Mesendoderm (in vitro differentiated cells): Measurements from ENCODE around the gene CFAP221.

Experiments used
- DNase-seq: peaks from one replicate; pipeline ENCODE4 v3.0.0; 2013
- H2AK5ac ChIP-seq: 2 replicates; pipeline ENCODE4 v1.6.1; 2013; ENCODE audit warnings: low read length, inconsistent platforms
- H2BK120ac ChIP-seq: 2 replicates; pipeline ENCODE4 v1.6.1; 2013; ENCODE audit warnings: low read depth, mild to moderate bottlenecking, low read length, moderate library complexity, mixed read lengths
- H2BK15ac ChIP-seq: replicated peaks from 2 replicates; pipeline ENCODE4 v1.6.1; 2013; ENCODE audit warnings: low read depth, mild to moderate bottlenecking, moderate library complexity
- H2BK5ac ChIP-seq: 2 replicates; pipeline ENCODE4 v1.6.1; 2013; ENCODE audit warnings: low read length, inconsistent platforms
- H3K18ac ChIP-seq: 2 replicates; pipeline ENCODE4 v1.6.1; 2013; ENCODE audit warnings: mild to moderate bottlenecking, low read length, mixed read lengths
- H3K23ac ChIP-seq: one replicate; pipeline ENCODE4 v1.6.1; 2013; ENCODE audit warnings: low read length
- H3K27ac ChIP-seq: 2 replicates; pipeline ENCODE4 v1.5.1; 2013; ENCODE audit warnings: low read depth, mild to moderate bottlenecking, inconsistent platforms, low read length, moderate library complexity
- H3K27me3 ChIP-seq: 2 replicates; pipeline ENCODE4 v1.6.1; 2013; ENCODE audit warnings: low read length, control low read depth, mild to moderate bottlenecking, inconsistent platforms; ENCODE audit not compliant: insufficient read depth, poor library complexity
- H3K36me3 ChIP-seq: 2 replicates; pipeline ENCODE4 v1.6.1; 2013; ENCODE audit warnings: low read length, inconsistent platforms; ENCODE audit not compliant: control insufficient read depth, insufficient read depth
- H3K4ac ChIP-seq: one replicate; pipeline ENCODE4 v1.6.1; 2013; ENCODE audit warnings: low read depth, mild to moderate bottlenecking, low read length, moderate library complexity
- H3K4me1 ChIP-seq: 2 replicates; pipeline ENCODE4 v1.6.1; 2013; ENCODE audit warnings: low read depth, low read length, inconsistent platforms; ENCODE audit not compliant: control insufficient read depth
- H3K4me2 ChIP-seq: 2 replicates; pipeline ENCODE4 v1.6.1; 2013; ENCODE audit warnings: low read length
- H3K4me3 ChIP-seq: 2 replicates; pipeline ENCODE4 v1.5.1; 2013; ENCODE audit warnings: mild to moderate bottlenecking, low read length
- H3K56ac ChIP-seq: one replicate; pipeline ENCODE4 v1.6.1; 2013; ENCODE audit warnings: low read length
- H3K79me1 ChIP-seq: 2 replicates; pipeline ENCODE4 v1.6.1; 2013; ENCODE audit warnings: low read length, inconsistent platforms
- H3K79me2 ChIP-seq: 2 replicates; pipeline ENCODE4 v1.6.1; 2013; ENCODE audit warnings: mild to moderate bottlenecking, low read length; ENCODE audit not compliant: control insufficient read depth, insufficient read depth
- H3K9ac ChIP-seq: 2 replicates; pipeline ENCODE4 v1.6.1; 2013; ENCODE audit warnings: low read length, inconsistent platforms
- H4K5ac ChIP-seq: one replicate; pipeline ENCODE4 v1.6.1; 2013; ENCODE audit warnings: low read length
- H4K8ac ChIP-seq: one replicate; pipeline ENCODE4 v1.6.1; 2013; ENCODE audit warnings: low read depth, mild to moderate bottlenecking, control low read depth, low read length, moderate library complexity
- WGBS: extraction: QIAGEN DNeasy Blood & Tissue Kit; methylation state at CpG from one replicate; pipeline ENCODE4 v1.1.7; 2013; ENCODE audit warnings: low lambda C conversion rate, missing lambda C conversion rate; ENCODE audit not compliant: insufficient coverage; ENCODE audit errors: extremely low coverage; 5-methylcytosine and 5-hydroxymethylcytosine counted together

Gene CFAP221

DNA sequence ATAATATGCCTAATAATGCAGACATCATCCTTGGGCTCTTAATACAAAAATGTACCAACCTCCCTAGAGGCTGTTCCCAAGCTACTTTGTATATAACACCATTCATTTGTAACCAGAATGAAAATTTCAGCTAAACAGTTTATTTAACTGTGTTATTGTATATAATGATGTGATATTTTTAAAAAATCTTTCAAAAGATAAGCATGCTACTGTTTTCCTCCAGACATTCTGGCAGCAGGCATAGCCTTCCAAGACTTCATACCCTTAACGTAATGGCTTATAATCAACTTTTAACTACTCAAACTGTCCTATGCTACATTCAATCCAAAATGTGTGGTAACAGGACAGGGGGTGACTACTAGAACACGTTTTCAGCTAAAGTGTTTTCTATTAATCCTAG, 21.2 kb downstream of the CFAP221 start:
- Histone ChIP-seq H2BK5ac (no peak overlapping the region), H3K4me3 (no peak overlapping the region), H2BK15ac (no peak overlapping the region), H3K56ac (no peak overlapping the region), H3K36me3 (no peaks in the 10 kb centered on the region), H2AK5ac (no peak overlapping the region), H3K4me1 (no peaks in the 10 kb centered on the region), H3K18ac (no peak overlapping the region), H3K9ac (no peak overlapping the region), H3K4ac (no peak overlapping the region), H3K23ac (no peak overlapping the region), H3K4me2 (no peak overlapping the region), H3K27ac (no peak overlapping the region), H3K27me3 (no peaks in the 10 kb centered on the region), H3K79me2 (no peaks in the 10 kb centered on the region), H3K79me1 (no peaks in the 10 kb centered on the region), H4K5ac (no peak overlapping the region), H2BK120ac (no peak overlapping the region), H4K8ac (no peak overlapping the region)
- no CpG with 5 or more reads among the region's 2 CpGs for WGBS
- DNase-seq: no peak

GRCh38 chr2:119567292-119567691, 23.0 kb downstream of the CFAP221 start:
- no peak overlapping the region for H3K4ac ChIP-seq
- no peak overlapping the region for H3K4me2 ChIP-seq
- H3K79me1 ChIP-seq: no peaks in the 10 kb centered on the region
- no peak overlapping the region for H3K4me3 ChIP-seq
- H2BK15ac ChIP-seq: no peak overlapping the region
- no peak overlapping the region for H4K5ac ChIP-seq
- no peak overlapping the region for H2BK5ac ChIP-seq
- no peaks in the 10 kb centered on the region for H3K36me3 ChIP-seq
- no peak overlapping the region for H2BK120ac ChIP-seq
- no peaks in the 10 kb centered on the region for H3K4me1 ChIP-seq
- H3K56ac ChIP-seq: no peak overlapping the region
- H2AK5ac ChIP-seq: no peak overlapping the region
- H3K27me3 ChIP-seq: no peaks in the 10 kb centered on the region
- no peak overlapping the region for H3K27ac ChIP-seq
- no peak overlapping the region for H3K23ac ChIP-seq
- no peaks in the 10 kb centered on the region for H3K79me2 ChIP-seq
- H3K18ac ChIP-seq: no peak overlapping the region
- no peak overlapping the region for H4K8ac ChIP-seq
- no peak overlapping the region for H3K9ac ChIP-seq
- no peak for DNase-seq

- Histone ChIP-seq H3K18ac (no peak overlapping the region), H3K4me1 (no peaks in the 10 kb centered on the region), H3K56ac (no peak overlapping the region), H3K4ac (no peak overlapping the region), H3K79me1 (no peaks in the 10 kb centered on the region), H3K27me3 (no peaks in the 10 kb centered on the region), H4K8ac (no peak overlapping the region), H3K9ac (no peak overlapping the region), H3K36me3 (no peaks in the 10 kb centered on the region), H2BK15ac (no peak overlapping the region), H2BK5ac (no peak overlapping the region), H4K5ac (no peak overlapping the region), H2AK5ac (no peak overlapping the region), H3K4me2 (no peak overlapping the region), H2BK120ac (no peak overlapping the region), H3K4me3 (no peak overlapping the region), H3K79me2 (no peaks in the 10 kb centered on the region), H3K27ac (no peak overlapping the region), H3K23ac (no peak overlapping the region)
- no peak for DNase-seq
- no CpG with 5 or more reads among the region's 3 CpGs for WGBS
Observed at GRCh38 chr2:119574108-119574815, 30.0 kb downstream of the CFAP221 start.

DNA sequence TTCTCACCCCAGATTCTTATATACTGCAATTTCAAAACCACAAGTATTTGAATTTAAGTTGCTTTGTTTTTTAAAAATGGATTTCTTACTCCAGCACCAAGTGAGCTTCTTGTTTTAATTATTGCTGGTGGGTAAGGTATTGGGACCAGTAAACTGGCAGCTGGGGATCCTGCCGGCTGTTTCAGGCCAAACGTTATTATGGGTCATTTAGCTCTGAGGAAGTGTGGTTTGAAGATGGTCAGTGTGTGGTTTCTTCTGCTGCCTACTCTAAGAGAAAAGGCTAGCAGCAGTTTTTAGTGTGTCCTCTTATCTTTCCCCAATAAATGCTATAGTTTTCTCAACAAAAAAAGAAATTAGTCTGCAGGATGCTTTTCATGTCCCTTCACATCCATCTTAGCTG, 30.6 kb downstream of the CFAP221 start:
- no peak overlapping the region for H2AK5ac ChIP-seq
- H3K56ac ChIP-seq: no peak overlapping the region
- H3K4me2 ChIP-seq: no peak overlapping the region
- H3K36me3 ChIP-seq: no peaks in the 10 kb centered on the region
- H3K4me3 ChIP-seq: no peak overlapping the region
- H2BK5ac ChIP-seq: no peak overlapping the region
- H3K79me1 ChIP-seq: no peaks in the 10 kb centered on the region
- no CpG with 5 or more reads among the region's 2 CpGs for WGBS
- no peak overlapping the region for H2BK15ac ChIP-seq
- no peak overlapping the region for H4K5ac ChIP-seq
- H4K8ac ChIP-seq: no peak overlapping the region
- DNase-seq: no peak
- H3K27ac ChIP-seq: no peak overlapping the region
- no peak overlapping the region for H3K9ac ChIP-seq
- no peaks in the 10 kb centered on the region for H3K27me3 ChIP-seq
- H3K79me2 ChIP-seq: no peaks in the 10 kb centered on the region
- no peak overlapping the region for H3K18ac ChIP-seq
- H3K4me1 ChIP-seq: no peaks in the 10 kb centered on the region
- no peak overlapping the region for H3K23ac ChIP-seq
- H3K4ac ChIP-seq: no peak overlapping the region
- no peak overlapping the region for H2BK120ac ChIP-seq

DNA sequence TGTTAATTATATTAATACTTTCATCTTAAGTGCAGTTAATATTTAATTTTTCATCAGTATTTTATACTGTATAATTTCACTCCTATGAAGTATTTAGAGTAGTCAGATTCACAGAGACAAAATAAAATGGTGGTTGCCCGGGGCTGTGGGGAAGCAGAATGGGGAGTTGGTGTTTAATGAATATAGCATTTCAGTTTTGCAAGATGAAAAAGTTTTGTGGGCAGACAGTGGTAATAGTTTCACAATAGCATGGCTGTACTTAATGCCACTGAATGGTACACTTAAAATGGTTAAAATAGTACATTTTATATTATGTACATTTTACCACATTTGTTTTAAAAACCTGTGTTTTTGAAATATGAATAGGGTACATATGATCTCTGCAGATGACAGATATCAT, 31.2 kb downstream of the CFAP221 start:
- H3K18ac ChIP-seq: no peak overlapping the region
- H3K36me3 ChIP-seq: no peaks in the 10 kb centered on the region
- H3K23ac ChIP-seq: no peak overlapping the region
- no peak overlapping the region for H2BK120ac ChIP-seq
- H3K27me3 ChIP-seq: no peaks in the 10 kb centered on the region
- no peaks in the 10 kb centered on the region for H3K4me1 ChIP-seq
- no peak overlapping the region for H3K4ac ChIP-seq
- H2AK5ac ChIP-seq: no peak overlapping the region
- WGBS: no CpG with 5 or more reads among the region's 1 CpG
- no peak overlapping the region for H2BK15ac ChIP-seq
- H4K5ac ChIP-seq: no peak overlapping the region
- no peak overlapping the region for H3K56ac ChIP-seq
- no peaks in the 10 kb centered on the region for H3K79me2 ChIP-seq
- no peak overlapping the region for H4K8ac ChIP-seq
- H3K9ac ChIP-seq: no peak overlapping the region
- H3K4me3 ChIP-seq: no peak overlapping the region
- no peak for DNase-seq
- no peak overlapping the region for H3K27ac ChIP-seq
- H3K79me1 ChIP-seq: no peaks in the 10 kb centered on the region
- no peak overlapping the region for H3K4me2 ChIP-seq
- H2BK5ac ChIP-seq: no peak overlapping the region
